ENCODE results near the gene PTPN3. TPM values are rescaled to one million over a fixed set of nuclear protein-coding genes. Genes with fewer than 3 reads are reported as not detected.

The PTPN3 gene
- total RNA-seq, 6 donors from 2014 or later, result 10.2 to 26.2 (median 15.2) TPM

- Histone ChIP-seq H3K36me3 (no peaks in the 10 kb centered on the region), H3K4me1 (no peaks in the 10 kb centered on the region), H3K27me3 (no peaks in the 10 kb centered on the region), H3K4me3 (no peak overlapping the region), H3K27ac (no peak overlapping the region), H3K9me3 (no peaks in the 10 kb centered on the region)
- ATAC-seq (ENCODE audit: low FRiP score in 2 of 2) (no peak), DNase-seq (no peak)
- no peak for TF ChIP-seq POLR2A (IDR thresholded peaks at IDR 0.05)
- TF ChIP-seq EP300 (IDR thresholded peaks at IDR 0.05), result no peak
- no peak for TF ChIP-seq POLR2AphosphoS5 (IDR thresholded peaks at IDR 0.05)
- no peak for TF ChIP-seq CTCF (IDR thresholded peaks at IDR 0.05)
- WGBS, 2 donors, result 35 to 57% methylated on average over 3 of the region's 3 CpGs
These were observed 8.1 kb upstream of the PTPN3 start for GRCh38 chr9:109506097-109506712.

GRCh38 chr9:109504689-109505088, 6.6 kb upstream of the PTPN3 start:
- DNase-seq, result no peak
- Histone ChIP-seq H3K9me3 (no peaks in the 10 kb centered on the region), H3K27ac (no peak overlapping the region), H3K4me3 (no peak overlapping the region), H3K27me3 (peaks cover 0 to 2% (median under 1%) of the 10 kb centered on the region in 4 donors), H3K4me1 (peaks cover 0 to 3% (median 0%) of the 10 kb centered on the region in 4 donors), H3K36me3 (no peaks in the 10 kb centered on the region)
- 68 to 81% methylated on average over 5 of the region's 5 CpGs for WGBS, 2 donors
- TF ChIP-seq EP300 (IDR thresholded peaks at IDR 0.05) (no peak), POLR2A (IDR thresholded peaks at IDR 0.05) (no peak), CTCF (IDR thresholded peaks at IDR 0.05) (no peak), POLR2AphosphoS5 (IDR thresholded peaks at IDR 0.05) (no peak)
- ATAC-seq (ENCODE audit: low FRiP score in 2 of 2), result no peak

GRCh38 chr9:109500421-109500974, 2.4 kb upstream of the PTPN3 start:
- no peak for ATAC-seq (ENCODE audit: low FRiP score in 2 of 2)
- Histone ChIP-seq H3K9me3 (no peaks in the 10 kb centered on the region), H3K27me3 (peaks cover 0 to 14% (median 4%) of the 10 kb centered on the region in 4 donors), H3K4me3 (no peak overlapping the region), H3K4me1 (peaks cover 0 to 25% (median 7%) of the 10 kb centered on the region in 4 donors), H3K27ac (no peak overlapping the region), H3K36me3 (no peaks in the 10 kb centered on the region)
- TF ChIP-seq POLR2A (IDR thresholded peaks at IDR 0.05) (no peak), POLR2AphosphoS5 (IDR thresholded peaks at IDR 0.05) (no peak), EP300 (IDR thresholded peaks at IDR 0.05) (no peak)
- 62 to 68% methylated on average over 5 of the region's 5 CpGs for WGBS, 2 donors
- no peak for DNase-seq

GRCh38 chr9:109499631-109500410, 1.7 kb upstream of the PTPN3 start:
- peak overlapping the region in 3 of 4 donors; percentile 36 to 51 (median 47) for H3K4me3 ChIP-seq
- H3K36me3 ChIP-seq, result no peaks in the 10 kb centered on the region
- peak; percentile 78 to 87 for ATAC-seq (ENCODE audit: low FRiP score in 2 of 2)
- H3K27me3 ChIP-seq, result peaks cover 0 to 14% (median 4%) of the 10 kb centered on the region in 4 donors
- H3K9me3 ChIP-seq, result no peaks in the 10 kb centered on the region
- 10 to 17% methylated on average over 15 to 22 of the region's 56 CpGs for WGBS, 2 donors
- DNase-seq, result peak; percentile 80 to 93
- TF ChIP-seq EP300 (IDR thresholded peaks at IDR 0.05) (no peak), CTCF (IDR thresholded peaks at IDR 0.05) (no peak), POLR2AphosphoS5 (IDR thresholded peaks at IDR 0.05) (peak in 1 of 2 donors; percentile 34), POLR2A (IDR thresholded peaks at IDR 0.05) (peak in 1 of 4 donors; percentile 49)
- H3K4me1 ChIP-seq, result peaks cover 0 to 25% (median 7%) of the 10 kb centered on the region in 4 donors
- H3K27ac ChIP-seq, result peak overlapping the region in 3 of 4 donors; percentile 18 to 56 (median 42)

- Histone ChIP-seq H3K27me3 (peaks cover 0 to 14% (median 4%) of the 10 kb centered on the region in 4 donors), H3K4me1 (peaks cover 0 to 25% (median 7%) of the 10 kb centered on the region in 4 donors), H3K36me3 (no peaks in the 10 kb centered on the region), H3K27ac (peak overlapping the region in 2 of 4 donors; percentile 18 to 57), H3K4me3 (peak overlapping the region in 3 of 4 donors; percentile 36 to 51 (median 47)), H3K9me3 (no peaks in the 10 kb centered on the region)
- no peak for TF ChIP-seq CTCF (IDR thresholded peaks at IDR 0.05)
- no peak for TF ChIP-seq POLR2A (IDR thresholded peaks at IDR 0.05)
- no peak for TF ChIP-seq POLR2AphosphoS5 (IDR thresholded peaks at IDR 0.05)
- TF ChIP-seq EP300 (IDR thresholded peaks at IDR 0.05), result no peak
- DNase-seq (no peak), ATAC-seq (ENCODE audit: low FRiP score in 2 of 2) (no peak)
- 17 to 20% methylated on average over 12 of the region's 12 CpGs for WGBS, 2 donors
These were observed 1.1 kb upstream of the PTPN3 start for GRCh38 chr9:109499093-109499630.
